Effector CD8-positive, alpha-beta T cell (primary cell): ENCODE measurements around the gene CHSY1.
A peak's percentile ranks its signal among the peaks of the same experiment; 100 is the strongest.

Source experiments
- DNase-seq: peaks from one replicate; lab custom pipeline; 2025; lab: John Stamatoyannopoulos, UW

Gene CHSY1

DNA sequence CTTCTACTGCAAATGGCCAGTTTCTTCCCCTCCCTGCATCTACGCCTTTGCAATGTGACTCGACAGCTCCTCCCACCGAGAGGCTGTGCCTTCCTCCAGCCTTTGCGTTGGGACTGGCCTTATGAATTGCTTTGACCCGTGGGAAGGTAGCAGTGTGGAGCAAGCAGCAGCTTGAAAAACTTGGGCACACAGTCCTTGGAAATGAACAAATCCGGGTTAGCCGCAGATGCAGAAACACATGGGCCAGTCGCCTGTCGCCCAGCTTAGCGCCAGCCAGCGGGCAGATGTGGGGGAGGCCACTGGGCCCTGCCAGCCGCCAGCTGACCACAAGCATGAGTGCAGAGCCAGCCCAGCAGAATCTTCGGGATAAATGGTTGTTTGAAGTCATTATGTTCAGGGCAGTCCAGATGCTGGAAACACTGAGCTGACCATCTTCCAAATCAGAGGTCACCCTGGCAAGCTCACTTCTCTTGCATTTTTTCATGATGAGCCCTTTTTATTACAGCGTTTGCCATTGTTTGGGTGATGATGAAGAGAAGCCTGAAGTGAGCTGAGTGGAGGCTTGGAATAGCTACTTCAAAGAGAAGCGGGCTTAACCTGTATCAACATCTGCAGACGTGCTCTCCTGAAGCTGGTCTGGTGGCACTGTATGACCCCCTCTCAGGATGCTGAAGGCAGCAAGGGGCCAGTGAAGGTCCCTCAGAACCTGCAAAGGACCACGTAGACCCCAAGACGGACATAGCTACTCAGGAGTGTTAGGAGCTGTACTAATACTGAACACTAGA is 15.7 kb upstream of the CHSY1 start:
- DNase-seq, result no peak

DNA sequence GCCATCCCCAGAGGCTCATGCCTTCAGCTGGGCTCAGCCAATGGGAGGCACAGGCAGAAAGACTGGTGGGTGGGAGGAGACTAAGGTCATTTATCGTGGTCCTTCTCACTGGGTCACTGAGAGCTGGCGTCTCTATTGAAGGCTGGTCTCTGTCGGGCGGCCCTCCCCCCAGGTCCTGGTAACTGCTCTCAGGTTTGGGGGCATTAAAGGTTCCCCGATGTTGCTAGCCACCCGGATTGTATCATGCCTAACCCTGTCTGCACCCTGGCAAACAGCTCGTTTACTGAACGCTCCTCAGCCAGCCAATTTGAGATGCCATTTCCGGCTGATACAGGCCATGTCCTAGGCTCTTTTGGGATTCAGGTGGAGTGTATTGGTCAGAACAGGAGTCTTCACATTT is 14.9 kb upstream of the CHSY1 start:
- DNase-seq, result no peak

DNA sequence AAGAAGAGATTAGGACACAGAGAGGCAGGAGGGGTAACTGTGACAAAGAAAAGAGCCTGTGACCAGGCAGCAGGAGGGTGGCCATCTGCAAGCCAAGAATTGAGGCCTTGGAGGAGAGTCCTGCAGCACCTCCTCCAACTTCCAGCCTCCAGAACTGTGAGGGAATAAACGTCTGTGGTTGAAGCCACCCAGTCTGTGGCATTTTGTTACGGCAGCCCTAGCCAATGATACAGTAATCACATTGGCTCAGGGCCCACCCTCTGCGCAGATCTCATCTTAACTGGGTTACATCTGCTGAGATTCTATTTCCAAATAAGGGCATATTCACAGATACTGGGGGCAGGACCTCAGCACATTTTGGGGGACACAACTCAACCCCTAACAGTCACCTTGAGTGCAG is 14.2 kb upstream of the CHSY1 start:
- no peak for DNase-seq

DNA sequence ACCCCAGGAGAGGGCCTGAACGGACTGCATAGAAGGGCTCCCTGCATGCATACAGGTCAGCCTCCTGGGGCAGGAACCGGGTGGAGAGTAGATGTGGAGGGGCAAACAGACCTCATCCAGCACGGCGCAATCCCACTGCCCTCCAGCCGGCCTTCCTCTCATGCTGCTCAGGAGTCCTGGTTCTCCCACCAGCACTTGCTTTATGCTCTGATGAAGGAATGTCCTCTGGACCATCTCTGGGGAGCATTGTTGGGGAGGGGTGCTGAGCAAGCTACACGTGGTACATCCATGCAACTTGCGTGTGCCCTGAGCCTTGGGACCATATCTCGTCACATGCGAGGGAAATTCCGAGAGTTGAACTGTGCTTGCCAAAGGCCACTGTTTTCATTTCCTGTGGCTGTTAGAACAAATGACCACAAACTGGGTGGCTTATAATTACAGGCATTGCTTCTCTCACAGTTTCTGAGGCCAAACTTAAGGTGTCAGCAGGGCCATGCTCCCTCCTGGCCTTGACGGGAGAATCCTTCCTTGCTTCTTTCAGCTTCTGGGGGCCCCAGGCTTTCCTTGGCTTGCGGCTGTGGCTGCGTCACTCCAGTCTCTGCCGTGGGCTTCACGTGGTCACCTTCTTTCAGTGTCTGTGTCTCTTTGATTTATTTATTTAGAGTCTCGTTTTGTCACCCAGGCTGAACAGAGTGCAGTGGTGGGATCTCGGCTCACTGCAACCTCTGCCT is 13.2 kb upstream of the CHSY1 start:
- DNase-seq, result no peak

DNA sequence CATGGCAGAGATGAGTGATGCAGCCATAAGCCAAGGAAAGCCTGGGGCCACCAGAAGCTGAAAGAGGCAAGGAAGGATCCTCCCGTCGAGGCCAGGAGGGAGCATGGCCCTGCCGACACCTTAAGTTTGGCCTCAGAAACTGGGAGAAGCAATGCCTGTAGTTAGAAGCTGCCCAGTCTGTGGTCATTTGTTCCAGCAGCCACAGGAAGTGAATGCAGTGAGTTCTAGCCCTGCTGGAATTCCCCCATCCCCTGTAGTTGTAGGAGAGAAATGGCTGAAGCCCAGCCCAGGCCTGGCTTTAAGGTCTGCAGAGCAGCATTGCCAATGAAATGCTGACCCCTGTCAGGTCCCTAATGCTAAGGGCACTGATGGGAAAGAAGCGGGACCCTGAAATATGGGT is 12.2 kb upstream of the CHSY1 start:
- no peak for DNase-seq

DNA sequence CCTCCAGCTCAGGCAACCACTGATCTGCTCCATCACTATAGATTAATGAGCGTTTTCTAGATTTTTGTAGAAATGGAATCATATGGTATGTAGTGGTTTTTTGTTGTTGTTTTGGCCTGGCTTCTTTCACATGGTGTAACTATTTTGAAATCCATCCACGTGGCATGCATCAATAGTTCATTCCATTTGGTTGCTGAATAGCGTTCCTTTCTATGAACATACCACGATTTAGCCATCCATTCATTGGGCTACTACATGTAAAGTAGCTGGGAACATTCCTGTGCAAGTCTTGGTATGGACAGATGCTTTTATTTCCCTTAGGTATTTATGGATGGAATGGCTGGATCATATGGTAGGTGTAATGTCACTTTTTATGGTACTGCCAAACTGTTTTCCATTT is 10.7 kb upstream of the CHSY1 start:
- DNase-seq, result no peak

DNA sequence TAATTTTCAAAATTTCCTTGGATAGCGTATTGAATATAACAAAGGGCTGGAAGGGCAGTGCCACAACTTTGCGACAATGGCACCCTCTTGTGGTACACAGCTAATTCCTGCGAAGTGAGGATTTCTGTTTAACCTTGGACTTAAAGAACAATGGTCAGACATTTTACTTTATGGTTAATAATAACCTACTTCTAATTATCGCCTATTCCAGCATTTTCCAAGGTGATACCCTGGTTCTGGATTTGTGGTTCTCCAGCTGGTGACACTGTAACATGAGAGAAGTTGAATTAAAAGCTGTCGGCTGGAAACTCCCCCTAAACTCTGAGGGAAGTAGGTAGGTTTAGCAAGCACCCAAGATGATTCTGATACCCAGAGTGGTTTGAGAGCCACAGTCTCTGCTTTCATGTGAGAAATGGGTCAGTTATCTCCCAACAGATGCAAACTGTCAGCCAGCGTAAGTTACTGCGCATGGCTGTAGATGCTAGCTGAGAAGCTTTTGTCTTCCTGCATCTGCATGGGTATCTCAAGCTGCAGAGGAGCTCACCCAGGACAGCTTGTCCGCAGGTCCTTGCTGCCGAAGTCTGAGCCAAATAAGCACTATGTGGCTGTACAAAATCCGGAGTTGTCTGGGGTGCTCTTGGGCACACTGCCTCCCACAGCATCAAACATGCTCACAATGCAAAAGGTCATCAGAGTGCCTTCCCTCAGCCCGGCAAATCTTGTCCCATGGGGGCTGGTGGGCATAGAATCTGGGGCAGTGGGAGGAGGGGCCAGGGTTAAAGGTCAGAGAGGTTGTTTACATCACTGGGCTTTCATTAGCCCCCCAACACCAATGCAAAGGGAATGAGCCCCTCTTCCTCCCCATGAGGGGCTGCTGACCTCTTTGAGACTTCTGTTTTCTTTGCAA is 6.6 kb upstream of the CHSY1 start:
- DNase-seq, result peak; percentile 28

DNA sequence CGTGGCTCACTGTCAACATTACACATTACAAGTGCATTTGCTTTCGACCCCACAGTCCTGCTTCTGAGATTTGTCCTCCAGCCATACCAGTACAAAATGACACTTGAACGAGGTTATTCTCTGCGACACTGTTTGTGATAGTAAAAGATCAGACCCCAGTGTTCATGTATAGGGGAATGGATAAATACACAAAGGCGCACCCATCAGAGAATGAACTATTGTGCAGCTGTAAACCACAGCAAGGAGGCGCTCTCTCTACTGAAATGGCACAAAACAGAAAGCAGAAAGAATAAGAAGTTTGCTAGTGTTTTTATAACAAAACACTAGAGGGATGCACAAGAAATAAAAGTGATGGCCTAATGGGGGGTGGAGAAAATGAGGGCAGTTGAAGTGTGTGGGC is 4.9 kb upstream of the CHSY1 start:
- DNase-seq, result no peak

DNA sequence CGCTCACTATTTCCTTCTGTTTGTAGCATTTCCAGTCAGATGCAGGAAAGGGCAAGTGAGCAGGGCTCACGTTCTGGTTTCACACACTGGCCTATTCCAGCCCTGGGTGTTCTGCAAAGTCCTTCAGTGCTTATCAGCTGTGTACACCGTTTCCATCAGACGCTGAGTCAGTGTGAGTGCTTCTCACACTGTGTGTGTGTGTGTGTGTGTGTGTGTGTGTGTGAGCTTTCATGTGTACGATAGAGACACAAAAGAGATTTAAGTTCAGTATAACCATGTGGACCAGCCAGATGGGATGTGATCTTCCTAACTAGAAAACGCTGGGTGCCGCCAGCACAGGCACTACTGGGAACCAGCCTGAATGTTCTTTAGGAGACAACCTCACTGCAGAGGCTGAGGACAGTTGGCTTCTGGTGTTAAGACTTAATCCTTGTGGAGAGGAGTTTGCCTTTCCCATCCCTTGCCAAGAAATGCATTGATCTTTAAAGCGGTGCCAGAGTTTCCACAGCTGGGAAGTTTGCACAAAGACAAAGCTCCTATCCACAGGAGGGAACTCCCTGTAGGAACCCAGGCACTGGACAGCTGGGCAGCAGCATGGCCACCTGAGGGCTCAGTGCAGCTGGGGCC is 3.9 kb upstream of the CHSY1 start:
- DNase-seq, result no peak

DNA sequence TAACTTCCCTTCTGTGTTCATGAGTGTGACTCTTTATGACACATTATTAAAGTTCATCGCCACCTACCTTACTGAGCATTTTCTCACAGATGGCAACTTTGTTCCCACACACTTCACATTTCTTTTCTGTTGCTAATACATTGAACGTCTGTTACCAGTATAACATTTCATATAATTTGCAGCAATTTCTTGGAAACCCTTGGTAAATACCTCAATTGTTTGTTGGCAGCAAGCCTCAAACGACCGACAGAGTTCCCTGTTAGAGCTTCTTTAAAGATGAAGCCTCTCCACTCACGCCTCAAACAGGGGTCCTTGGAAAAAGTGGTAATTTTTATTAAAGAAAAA is 3.2 kb upstream of the CHSY1 start:
- no peak for DNase-seq

DNA sequence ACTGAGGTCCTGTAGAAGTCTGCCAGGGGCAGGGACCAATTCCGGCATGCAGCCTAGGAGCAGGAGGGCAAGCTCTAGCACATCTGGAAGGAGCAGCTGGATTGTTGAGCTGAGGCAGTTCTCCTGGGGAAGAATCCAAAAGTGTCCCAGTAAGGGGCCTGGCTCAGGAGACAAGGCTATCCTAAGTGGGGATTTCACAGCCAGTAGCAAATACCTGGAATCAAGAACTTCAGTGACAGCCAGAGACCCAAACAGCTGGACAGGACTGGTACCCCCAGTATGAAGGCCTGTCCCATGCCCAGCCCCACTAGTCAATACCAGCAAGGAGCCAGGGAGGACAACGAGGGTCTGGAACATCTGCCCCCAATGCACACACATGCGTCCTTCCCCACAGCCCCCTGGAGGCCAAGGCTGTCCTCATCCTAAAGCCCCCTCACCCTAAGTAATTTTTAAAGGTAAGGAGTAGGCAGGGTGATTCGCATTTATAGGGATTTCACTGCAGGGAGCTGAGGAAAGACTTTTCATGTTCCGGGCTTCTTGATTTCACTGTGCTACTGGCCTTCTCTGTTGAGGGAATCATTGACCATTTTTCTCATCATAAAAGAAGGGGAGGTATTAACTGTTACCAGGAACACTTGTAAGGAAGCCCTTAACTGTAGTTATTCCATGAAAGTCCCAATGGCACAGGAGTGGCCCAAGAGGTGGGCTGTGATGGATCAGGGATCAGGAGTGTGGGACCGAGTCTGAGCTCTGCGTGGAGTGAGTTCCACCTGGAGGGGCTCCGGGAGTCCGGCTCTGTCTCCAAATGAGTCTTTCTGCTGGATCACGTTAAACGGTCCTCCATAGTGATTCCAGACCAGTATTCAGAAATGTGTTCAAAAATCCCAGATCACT is 2.6 kb upstream of the CHSY1 start:
- DNase-seq, result no peak

DNA sequence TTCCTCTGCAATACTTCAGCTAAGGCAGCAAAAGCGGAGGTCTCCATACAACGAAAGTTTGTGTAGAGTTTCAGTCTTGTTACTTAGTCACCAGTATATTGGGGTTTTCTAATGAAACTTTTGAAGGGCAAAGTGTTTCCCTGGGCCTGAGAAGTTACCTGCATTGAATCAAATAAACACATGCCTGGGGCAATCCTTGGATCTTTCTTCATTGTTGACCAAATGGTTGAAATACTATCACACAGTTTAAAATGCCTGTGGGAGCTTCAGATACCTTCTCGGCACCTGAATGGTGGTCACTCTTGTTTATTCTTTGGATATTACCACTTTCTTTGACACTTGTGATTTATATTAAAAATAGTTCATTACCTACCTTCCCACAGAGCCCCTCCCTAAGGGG is 988 bp upstream of the CHSY1 start:
- no peak for DNase-seq

DNA sequence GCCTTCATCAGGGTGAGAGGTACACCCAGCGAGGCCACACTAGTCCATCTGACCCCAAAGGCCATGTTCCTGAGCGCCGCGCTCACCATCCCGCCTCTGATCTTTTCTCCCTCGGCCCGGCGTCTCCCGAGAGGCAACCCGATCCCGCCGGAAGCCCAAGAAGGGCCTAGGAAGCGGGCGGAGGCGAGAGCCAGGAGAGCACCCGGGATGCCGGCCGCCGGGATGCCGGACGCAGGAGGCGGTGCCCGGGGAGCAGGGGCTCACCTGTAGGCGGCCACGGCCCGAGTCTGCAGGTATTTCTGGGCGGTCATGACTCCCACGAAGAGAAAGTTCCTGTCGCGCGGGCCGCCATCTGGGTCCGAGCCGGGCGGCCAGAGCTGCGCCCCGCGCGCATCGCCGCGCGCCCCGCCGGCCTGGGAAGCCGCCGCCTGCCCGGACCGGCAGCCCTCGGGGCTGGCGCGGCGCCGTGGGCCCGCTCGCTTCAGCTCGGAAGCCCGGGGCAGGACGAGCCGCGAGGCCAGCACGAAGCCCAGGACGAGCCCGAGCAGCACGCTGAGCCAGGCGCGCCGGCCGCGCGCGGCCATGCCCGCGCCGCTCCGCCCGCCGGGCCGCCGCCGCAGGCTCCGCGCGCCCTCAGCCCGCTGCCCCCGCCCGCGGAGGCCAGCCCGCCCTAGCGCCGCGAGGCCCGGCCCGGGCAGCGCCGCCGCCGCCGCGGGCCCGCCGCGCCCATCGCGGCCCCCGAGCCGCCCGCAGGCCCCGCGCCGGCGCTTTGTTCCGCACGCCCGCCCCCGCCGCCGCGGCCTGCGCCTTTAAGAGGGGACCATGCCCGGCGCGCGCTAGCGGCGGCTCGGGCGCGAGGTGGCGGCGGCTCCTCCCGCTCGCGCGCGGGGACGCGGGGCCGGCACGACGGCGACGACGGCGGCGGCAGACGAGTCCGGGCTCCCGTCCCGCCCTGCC is 697 bp downstream of the CHSY1 start:
- peak; percentile 50 for DNase-seq

DNA sequence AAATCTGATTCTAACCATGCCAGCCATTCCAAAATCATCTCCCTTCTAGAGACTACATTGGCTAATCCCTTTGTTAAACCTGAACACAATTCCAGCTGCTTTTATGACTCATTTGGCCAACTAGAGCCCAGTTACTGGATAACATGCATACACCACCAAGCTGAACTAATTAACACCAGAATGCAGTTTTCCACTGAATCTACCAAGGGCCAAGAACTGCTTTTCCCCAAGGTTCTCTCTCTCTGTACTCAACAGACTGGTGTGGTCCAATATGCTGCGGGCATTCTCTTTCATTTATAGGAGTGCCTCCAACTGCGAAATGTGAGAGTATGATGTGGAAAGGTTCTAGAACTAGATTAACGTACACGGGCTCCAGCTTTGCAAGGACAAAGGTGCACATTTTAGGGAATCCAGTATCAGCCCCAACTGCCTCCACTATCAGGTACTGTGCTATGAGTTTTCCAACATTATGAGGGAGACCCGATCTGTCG is 1.5 kb downstream of the CHSY1 start:
- DNase-seq, result no peak

DNA sequence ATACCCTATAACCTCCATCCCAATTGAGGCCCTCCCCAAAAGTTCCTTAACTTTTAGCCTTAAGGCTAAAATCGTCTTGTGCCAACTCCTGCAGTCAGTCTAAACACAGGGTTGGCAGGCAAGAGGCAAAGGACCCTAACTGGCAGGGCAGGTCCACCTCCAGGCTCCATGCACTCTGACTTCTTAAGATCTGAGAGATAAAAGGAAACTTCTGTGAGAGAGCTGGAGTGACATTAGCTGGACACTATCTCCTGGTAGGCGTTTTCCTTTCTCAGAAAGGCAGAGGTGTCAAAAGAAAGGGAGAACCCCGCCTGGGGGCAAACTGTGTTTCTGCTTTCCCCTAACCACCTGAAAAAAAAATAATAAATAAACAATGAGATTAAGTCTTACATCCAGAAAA is 3.6 kb downstream of the CHSY1 start:
- DNase-seq, result no peak

DNA sequence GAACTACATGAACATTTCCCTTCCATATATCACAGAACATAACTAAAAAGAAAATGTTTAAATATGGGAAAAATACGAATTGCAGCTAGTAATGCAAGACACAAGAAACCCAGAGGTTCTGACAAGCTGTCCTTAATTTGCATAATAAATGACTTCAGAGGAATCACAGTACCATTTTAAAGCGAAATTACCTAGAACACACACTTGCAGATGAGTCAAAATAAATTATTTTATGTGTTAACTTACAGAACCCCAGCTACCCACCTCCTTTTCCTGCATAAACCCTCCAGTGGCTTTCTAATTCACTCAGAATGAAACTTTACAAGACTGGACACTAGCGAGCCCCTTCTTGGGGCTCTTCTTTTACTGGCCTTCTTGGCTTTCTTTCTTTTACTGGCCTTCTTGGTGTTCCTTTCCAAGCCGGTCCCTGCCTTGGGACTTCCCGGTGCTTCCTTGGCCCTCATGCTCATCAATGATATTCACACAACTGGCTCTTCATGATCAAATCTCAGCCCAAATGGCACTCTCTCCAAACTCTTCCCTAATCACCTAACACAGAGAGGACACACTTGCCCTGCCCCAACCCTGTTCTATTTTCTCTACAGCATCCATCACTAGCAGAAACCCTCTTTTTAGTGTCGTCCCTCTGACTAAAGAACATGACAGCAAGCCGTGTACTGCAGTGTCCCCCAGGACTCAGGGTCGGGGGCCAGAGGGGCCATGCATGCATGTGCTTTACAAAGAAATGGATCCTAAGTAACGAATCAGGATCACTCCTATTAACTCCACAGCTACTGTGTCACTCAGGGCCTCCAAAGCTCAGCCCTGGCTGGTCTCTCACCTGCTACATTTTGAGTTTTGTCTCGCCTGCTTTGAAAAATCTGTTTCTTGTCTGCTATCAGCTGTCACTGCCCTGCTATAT is 4.8 kb downstream of the CHSY1 start:
- no peak for DNase-seq

DNA sequence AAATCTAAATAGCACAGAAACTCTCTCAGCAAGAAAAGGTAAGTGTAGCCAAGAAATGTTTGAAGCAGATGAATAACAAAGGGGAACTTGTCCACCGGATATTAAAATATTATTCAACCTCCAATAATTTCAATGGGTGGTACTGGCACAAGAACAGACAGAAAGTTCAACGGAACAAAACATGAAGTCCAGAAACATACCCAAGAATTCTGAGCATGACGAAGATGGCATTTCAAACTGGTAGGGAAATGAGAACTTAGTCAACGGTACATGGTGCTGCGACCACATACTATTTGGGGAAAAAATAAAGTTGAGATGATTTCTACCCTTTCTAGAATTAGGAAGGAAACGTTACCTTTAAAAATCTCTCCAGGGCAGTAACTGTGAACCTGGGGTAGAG is 5.5 kb downstream of the CHSY1 start:
- DNase-seq, result no peak

DNA sequence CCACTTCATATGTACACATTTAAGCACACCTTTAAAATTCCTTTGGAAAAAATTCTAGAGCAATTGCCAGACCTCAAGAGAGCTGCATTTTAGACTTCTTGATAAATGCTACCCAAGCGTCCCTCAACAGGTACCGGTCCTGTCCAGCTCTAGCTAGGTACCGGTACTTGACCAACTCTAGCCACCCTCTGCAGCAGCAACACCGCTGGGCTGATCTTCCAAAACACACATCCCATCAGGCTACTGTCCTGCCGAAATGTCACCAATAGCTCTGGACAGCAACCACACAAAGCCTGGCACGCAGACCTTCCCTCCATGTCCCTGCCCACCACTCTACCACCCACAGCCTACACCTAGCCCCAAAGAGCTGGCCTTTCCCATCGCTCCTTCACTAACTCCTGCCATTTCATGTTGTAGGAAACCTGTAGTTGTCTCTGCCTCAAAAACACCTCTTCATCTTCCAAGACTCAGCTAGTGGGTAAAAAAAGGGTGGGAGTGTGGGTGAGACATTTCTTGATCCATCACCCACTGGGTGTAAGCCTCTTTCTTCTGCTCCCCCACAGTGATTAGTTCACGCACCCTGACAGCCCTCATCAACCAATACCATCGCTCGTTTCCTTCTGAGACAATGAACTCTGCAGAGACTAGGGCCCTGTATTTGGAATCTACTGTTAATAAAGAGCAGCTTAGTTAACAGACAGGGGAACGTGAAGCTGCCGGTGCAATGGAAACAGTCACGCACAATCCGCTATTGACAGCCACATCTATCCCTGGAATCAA is 6.8 kb downstream of the CHSY1 start:
- no peak for DNase-seq
